ENCODE results near the gene DRGX.

Gene DRGX

GRCh38 chr10:49363309-49364031 is 32.4 kb downstream of the DRGX start:
- H3K4me3 ChIP-seq (ENCODE audit: low read depth, low read length): no peak overlapping the region
- DNase-seq (ENCODE audit: low read depth): no peak
- TF ChIP-seq, protein P1, sequence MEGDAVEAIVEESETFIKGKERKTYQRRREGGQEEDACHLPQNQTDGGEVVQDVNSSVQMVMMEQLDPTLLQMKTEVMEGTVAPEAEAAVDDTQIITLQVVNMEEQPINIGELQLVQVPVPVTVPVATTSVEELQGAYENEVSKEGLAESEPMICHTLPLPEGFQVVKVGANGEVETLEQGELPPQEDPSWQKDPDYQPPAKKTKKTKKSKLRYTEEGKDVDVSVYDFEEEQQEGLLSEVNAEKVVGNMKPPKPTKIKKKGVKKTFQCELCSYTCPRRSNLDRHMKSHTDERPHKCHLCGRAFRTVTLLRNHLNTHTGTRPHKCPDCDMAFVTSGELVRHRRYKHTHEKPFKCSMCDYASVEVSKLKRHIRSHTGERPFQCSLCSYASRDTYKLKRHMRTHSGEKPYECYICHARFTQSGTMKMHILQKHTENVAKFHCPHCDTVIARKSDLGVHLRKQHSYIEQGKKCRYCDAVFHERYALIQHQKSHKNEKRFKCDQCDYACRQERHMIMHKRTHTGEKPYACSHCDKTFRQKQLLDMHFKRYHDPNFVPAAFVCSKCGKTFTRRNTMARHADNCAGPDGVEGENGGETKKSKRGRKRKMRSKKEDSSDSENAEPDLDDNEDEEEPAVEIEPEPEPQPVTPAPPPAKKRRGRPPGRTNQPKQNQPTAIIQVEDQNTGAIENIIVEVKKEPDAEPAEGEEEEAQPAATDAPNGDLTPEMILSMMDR (conservative IDR thresholded peaks at IDR 0.05; ENCODE audit: low read depth, low read length): no peak

- TF ChIP-seq, protein P1 (conservative IDR thresholded peaks at IDR 0.05; ENCODE audit: low read depth, low read length): no peak
- no peak for DNase-seq (ENCODE audit: low read depth)
- no peak overlapping the region for H3K4me3 ChIP-seq (ENCODE audit: low read depth, low read length)
Measured at GRCh38 chr10:49362596-49363260, 33.2 kb downstream of the DRGX start.

DNA sequence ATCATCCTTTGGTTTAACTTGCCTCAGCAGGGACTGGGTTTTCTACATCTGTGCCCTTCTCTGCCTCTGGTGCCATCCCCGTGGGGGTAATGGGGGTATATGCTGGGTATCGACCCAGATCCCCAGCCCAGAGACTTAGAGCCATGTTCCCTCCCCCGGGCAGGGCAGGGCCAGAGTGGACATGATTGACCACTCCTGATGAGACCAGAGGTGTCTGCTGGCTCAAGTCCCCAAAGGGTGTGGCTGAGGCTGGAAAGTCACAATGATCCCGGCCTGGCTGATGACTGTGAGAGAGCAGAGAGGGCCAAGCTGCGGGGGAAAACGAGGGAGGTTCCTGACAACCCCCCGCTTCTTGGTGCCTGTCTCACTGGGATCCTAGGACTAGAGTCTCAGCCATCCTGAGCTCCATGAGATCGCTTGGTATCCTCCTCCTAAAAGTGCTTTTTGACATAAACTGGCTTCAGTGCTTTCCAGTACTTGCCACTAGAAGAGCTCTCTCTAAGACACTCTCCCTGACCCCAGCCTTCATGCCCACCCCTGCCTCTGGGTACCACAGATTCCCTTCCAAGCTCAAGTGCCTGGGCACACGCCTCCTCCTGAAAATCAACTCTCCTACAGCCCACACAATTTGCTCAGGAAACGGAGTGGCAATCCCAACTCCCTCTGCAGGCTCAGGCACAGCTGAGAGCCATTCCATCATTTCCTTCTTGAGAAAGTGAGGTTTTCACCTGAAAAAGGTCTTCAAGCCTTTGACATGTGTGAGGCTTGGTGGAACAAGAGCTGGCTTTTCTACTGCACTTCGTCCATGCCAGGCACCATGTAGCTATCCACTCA is 33.9 kb downstream of the DRGX start:
- no peak for DNase-seq (ENCODE audit: low read depth)
- no peak overlapping the region for H3K4me3 ChIP-seq (ENCODE audit: low read depth, low read length)
- TF ChIP-seq, protein P1 (conservative IDR thresholded peaks at IDR 0.05; ENCODE audit: low read depth, low read length): no peak

DNA sequence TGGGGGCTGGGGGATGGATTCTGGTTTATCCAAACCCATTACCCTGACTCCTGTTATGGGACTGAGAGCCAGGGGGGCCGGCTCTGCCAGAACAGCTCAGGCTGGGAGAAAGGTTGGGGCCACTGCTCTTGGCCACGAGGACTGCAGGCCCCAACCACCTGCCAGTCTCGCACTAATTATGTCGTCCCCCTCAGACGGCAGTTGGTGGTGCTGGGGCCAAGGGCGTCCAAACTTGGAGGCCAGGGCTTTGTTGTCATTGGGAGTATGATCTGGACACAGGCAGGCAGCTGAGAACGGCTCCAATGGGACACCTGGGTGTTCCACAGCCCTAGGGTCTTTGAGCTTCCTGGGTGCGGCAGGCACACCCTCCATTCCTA is 34.7 kb downstream of the DRGX start:
- H3K4me3 ChIP-seq (ENCODE audit: low read depth, low read length): no peak overlapping the region
- DNase-seq (ENCODE audit: low read depth): no peak
- TF ChIP-seq, protein P1 (conservative IDR thresholded peaks at IDR 0.05; ENCODE audit: low read depth, low read length): no peak

- DNase-seq (ENCODE audit: low read depth): no peak
- no peak overlapping the region for H3K4me3 ChIP-seq (ENCODE audit: low read depth, low read length)
Measured at GRCh38 chr10:49360271-49361177, 35.4 kb downstream of the DRGX start.

More at GRCh38 chr10:49360271-49361177, 35.4 kb downstream of the DRGX start:
- TF ChIP-seq, protein P1 (conservative IDR thresholded peaks at IDR 0.05; ENCODE audit: low read depth, low read length): no peak
